Ectodermal cell (in vitro differentiated cells): ENCODE data around the gene CCL26.
"Not testable (repeated sequence)": the region's sequence is repeated elsewhere in the genome, so short reads cannot be mapped to it uniquely, and the experiment has no call there.

Source experiments
- H3K27ac ChIP-seq: 2 replicates; pipeline ENCODE4 v1.7.0; 2013; ENCODE audit warnings: mild to moderate bottlenecking, low read depth, low read length; ENCODE audit not compliant: insufficient read depth, poor library complexity, severe bottlenecking
- H3K27me3 ChIP-seq: 2 replicates; pipeline ENCODE4 v1.7.0; 2013; ENCODE audit warnings: mild to moderate bottlenecking, low read length; ENCODE audit not compliant: insufficient read depth, control insufficient read depth, poor library complexity, severe bottlenecking
- H3K36me3 ChIP-seq: one replicate; pipeline ENCODE4 v1.7.0; 2013; ENCODE audit warnings: low read length; ENCODE audit not compliant: control insufficient read depth, insufficient read depth
- H3K4me1 ChIP-seq: one replicate; pipeline ENCODE4 v1.7.0; 2013; ENCODE audit warnings: low read length; ENCODE audit not compliant: control insufficient read depth, insufficient read depth
- H3K4me3 ChIP-seq: 2 replicates; pipeline ENCODE4 v1.7.0; 2013; ENCODE audit warnings: low read depth, low read length, control low read depth; ENCODE audit not compliant: insufficient read depth
- H3K9me3 ChIP-seq: 2 replicates; pipeline ENCODE4 v1.7.0; 2013; ENCODE audit warnings: mild to moderate bottlenecking, low read length, moderate library complexity; ENCODE audit not compliant: control insufficient read depth
- WGBS, 2 experiments: methylation state at CpG; one replicate each; pipeline ENCODE4 v1.1.7; 2013; ENCODE audit warnings: missing lambda C conversion rate in 2 of 2; 5-methylcytosine and 5-hydroxymethylcytosine counted together

The CCL26 gene

GRCh38 chr7:75729851-75730274 lies 42.1 kb downstream of the CCL26 start:
- H3K27ac ChIP-seq = no peak overlapping the region
- H3K27me3 ChIP-seq = no peaks in the 10 kb centered on the region
- no peaks in the 10 kb centered on the region for H3K36me3 ChIP-seq
- H3K9me3 ChIP-seq = no peaks in the 10 kb centered on the region
- H3K4me1 ChIP-seq = peaks cover 3% of the 10 kb centered on the region
- WGBS, 2 experiments = 75 to 77% methylated on average over 4 of the region's 4 CpGs
- no peak overlapping the region for H3K4me3 ChIP-seq

- Histone ChIP-seq H3K27me3 (no peaks in the 10 kb centered on the region), H3K27ac (no peak overlapping the region), H3K9me3 (no peaks in the 10 kb centered on the region), H3K36me3 (no peaks in the 10 kb centered on the region), H3K4me3 (no peak overlapping the region), H3K4me1 (no peaks in the 10 kb centered on the region)
- WGBS, 2 experiments = 77 to 80% methylated on average over 8 of the region's 8 CpGs
Observed at GRCh38 chr7:75727881-75728593, 44.0 kb downstream of the CCL26 start.

- H3K27me3 ChIP-seq, H3K4me3 ChIP-seq, H3K4me1 ChIP-seq, H3K27ac ChIP-seq, H3K9me3 ChIP-seq, H3K36me3 ChIP-seq: not testable (repeated sequence)
- WGBS, 2 experiments = 92 to 93% methylated on average over 6 of the region's 6 CpGs
Observed at GRCh38 chr7:75727351-75727750, 44.7 kb downstream of the CCL26 start.

GRCh38 chr7:75725306-75725705 lies 46.7 kb downstream of the CCL26 start:
- Histone ChIP-seq H3K27me3 (no peaks in the 10 kb centered on the region), H3K4me3 (no peak overlapping the region), H3K9me3 (no peaks in the 10 kb centered on the region), H3K4me1 (no peaks in the 10 kb centered on the region), H3K27ac (no peak overlapping the region), H3K36me3 (no peaks in the 10 kb centered on the region)
- 77 to 84% methylated on average over 4 of the region's 6 CpGs for WGBS, 2 experiments

GRCh38 chr7:75723444-75723843 lies 48.6 kb downstream of the CCL26 start:
- no peak overlapping the region for H3K4me3 ChIP-seq

GRCh38 chr7:75722373-75722772 lies 49.6 kb downstream of the CCL26 start:
- H3K36me3 ChIP-seq = no peaks in the 10 kb centered on the region
- WGBS, 2 experiments = 93 to 95% methylated on average over 4 of the region's 4 CpGs
- H3K27me3 ChIP-seq = no peaks in the 10 kb centered on the region
- H3K4me3 ChIP-seq = no peak overlapping the region
- no peaks in the 10 kb centered on the region for H3K4me1 ChIP-seq
- no peaks in the 10 kb centered on the region for H3K9me3 ChIP-seq
- no peak overlapping the region for H3K27ac ChIP-seq

More at GRCh38 chr7:75723444-75723843, 48.6 kb downstream of the CCL26 start:
- H3K36me3 ChIP-seq = no peaks in the 10 kb centered on the region
- H3K4me1 ChIP-seq = no peaks in the 10 kb centered on the region
- 90 to 92% methylated on average over 3 of the region's 3 CpGs for WGBS, 2 experiments
- no peaks in the 10 kb centered on the region for H3K9me3 ChIP-seq
- no peaks in the 10 kb centered on the region for H3K27me3 ChIP-seq
- H3K27ac ChIP-seq = no peak overlapping the region

- not testable (repeated sequence) for H3K27me3 ChIP-seq, H3K4me3 ChIP-seq, H3K36me3 ChIP-seq, H3K4me1 ChIP-seq, H3K9me3 ChIP-seq, H3K27ac ChIP-seq
- whole genome bisulfite sequencing, 2 experiments = 93 to 94% methylated on average over 8 to 9 of the region's 9 CpGs
Observed at GRCh38 chr7:75721922-75722321, 50.1 kb downstream of the CCL26 start.

GRCh38 chr7:75721426-75721825 lies 50.6 kb downstream of the CCL26 start:
- no peak overlapping the region for H3K4me3 ChIP-seq
- H3K4me1 ChIP-seq = no peaks in the 10 kb centered on the region
- no peak overlapping the region for H3K27ac ChIP-seq
- no peaks in the 10 kb centered on the region for H3K36me3 ChIP-seq
- WGBS, 2 experiments = 92 to 93% methylated on average over 2 of the region's 2 CpGs
- H3K9me3 ChIP-seq = no peaks in the 10 kb centered on the region
- no peaks in the 10 kb centered on the region for H3K27me3 ChIP-seq

GRCh38 chr7:75719626-75720025 lies 52.4 kb downstream of the CCL26 start:
- Histone ChIP-seq H3K27ac (no peak overlapping the region), H3K4me3 (no peak overlapping the region), H3K36me3 (no peaks in the 10 kb centered on the region), H3K27me3 (no peaks in the 10 kb centered on the region), H3K4me1 (no peaks in the 10 kb centered on the region), H3K9me3 (no peaks in the 10 kb centered on the region)
- 93 to 96% methylated on average over 5 of the region's 5 CpGs for WGBS, 2 experiments
